Stimulated activated naive CD8-positive, alpha-beta T cell treated with anti-CD3 and anti-CD28 coated beads, Interleukin-15, amount 100 ng/mL, for 72 hours (primary cell): ENCODE data around the gene CCND1.
"Not testable (repeated sequence)": the region's sequence is repeated elsewhere in the genome, so short reads cannot be mapped to it uniquely, and the experiment has no call there.

Source experiments
- ATAC-seq: fragments of 150-1000 bp; cut with Tn5 transposase; 2 replicates; pipeline ENCODE4 v1.10.0; 2021; ENCODE audit warnings: mild to moderate bottlenecking, moderate library complexity
- DNase-seq, 2 donors: peaks; one replicate each; pipeline ENCODE4 v3.0.0; 2021 to 2022
- H3K27ac Mint-ChIP-seq, 2 donors: one replicate each; pipeline ENCODE4 v1.8.0; 2022; ENCODE audit warnings: mild to moderate bottlenecking in 2 of 2, mixed read lengths in 2 of 2, moderate library complexity in 2 of 2
- H3K27me3 Mint-ChIP-seq: one replicate; pipeline ENCODE4 v1.8.0; 2022; ENCODE audit warnings: mixed read lengths
- H3K4me1 Mint-ChIP-seq: one replicate; pipeline ENCODE4 v1.8.0; 2022; ENCODE audit warnings: mild to moderate bottlenecking, mixed read lengths
- H3K4me3 Mint-ChIP-seq, 2 donors: one replicate each; pipeline ENCODE4 v1.8.0; 2022; ENCODE audit warnings: mild to moderate bottlenecking in 2 of 2, mixed read lengths in 2 of 2, moderate library complexity in 1 of 2
- H3K9me3 Mint-ChIP-seq, 2 donors: one replicate each; pipeline ENCODE4 v1.8.0; 2022; ENCODE audit warnings: mixed read lengths in 2 of 2

Gene CCND1

DNA sequence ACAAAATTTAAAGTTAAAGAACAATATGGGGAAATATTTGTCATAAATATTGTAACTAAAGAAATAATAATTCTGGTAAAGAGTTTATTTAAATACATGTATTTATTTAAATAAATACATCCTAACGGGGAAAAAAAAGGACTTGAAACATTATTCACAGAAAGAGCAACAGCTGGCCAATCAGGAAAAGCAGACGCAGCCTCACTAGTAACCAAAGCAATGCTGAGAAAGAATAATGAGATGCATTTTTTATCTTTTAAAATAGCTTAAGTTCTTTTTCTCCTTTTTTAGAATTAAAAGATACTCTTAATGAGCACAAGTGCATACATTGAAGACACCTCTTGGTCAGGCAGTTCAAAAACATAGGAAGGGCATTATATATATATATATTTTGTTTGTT, 36.8 kb downstream of the CCND1 start:
- Mint-ChIP-seq H3K4me1 (peaks cover 30% of the 10 kb centered on the region), H3K9me3 (no peaks in the 10 kb centered on the region), H3K27ac (no peak overlapping the region), H3K4me3 (no peak overlapping the region), H3K27me3 (no peaks in the 10 kb centered on the region)
- no peak for DNase-seq
- no peak for ATAC-seq

DNA sequence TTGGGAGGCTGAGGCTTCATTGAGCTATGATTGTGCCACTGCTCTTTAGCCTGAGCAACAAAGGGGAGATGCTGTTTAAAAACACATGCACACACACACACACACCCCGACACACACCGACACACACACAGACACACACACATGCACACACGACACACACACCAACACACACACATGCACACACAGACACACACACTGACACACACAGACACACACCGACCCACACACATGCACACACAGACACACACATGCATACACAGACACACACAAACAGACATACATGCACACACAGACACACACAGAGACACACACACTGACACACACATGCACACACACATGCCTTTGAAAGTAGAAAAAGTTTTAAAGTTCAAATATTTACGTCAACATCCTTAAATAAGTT, 39.7 kb downstream of the CCND1 start:
- Mint-ChIP-seq H3K27ac (no peak overlapping the region), H3K4me3 (no peak overlapping the region)

DNA sequence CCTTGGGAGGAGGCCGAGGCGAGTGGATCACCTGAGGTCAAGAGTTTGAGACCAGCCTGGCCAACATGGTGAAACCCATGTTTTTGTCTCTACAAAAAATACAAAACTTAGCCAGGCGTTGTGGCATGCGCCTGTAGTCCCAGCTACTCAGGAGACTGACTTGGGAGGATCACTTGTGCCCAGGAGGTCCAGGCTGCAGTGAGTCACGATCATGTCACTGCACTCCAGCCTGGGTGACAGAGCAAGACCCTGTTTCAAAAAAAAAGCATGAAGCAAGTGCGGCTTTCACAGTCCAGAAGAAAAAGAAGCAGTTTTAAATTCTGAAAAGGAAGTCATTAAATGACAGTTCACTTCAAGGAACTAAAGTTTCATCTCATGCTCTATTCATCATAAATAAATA, 41.3 kb downstream of the CCND1 start:
- Mint-ChIP-seq H3K4me1 (peaks cover 7% of the 10 kb centered on the region), H3K27me3 (peaks cover 19% of the 10 kb centered on the region), H3K27ac (no peak overlapping the region), H3K9me3 (no peaks in the 10 kb centered on the region), H3K4me3 (no peak overlapping the region)
- DNase-seq (no peak), ATAC-seq (no peak)

More for the DNA sequence above, 39.7 kb downstream of the CCND1 start:
- DNase-seq (no peak), ATAC-seq (no peak)
- H3K9me3 Mint-ChIP-seq: no peaks in the 10 kb centered on the region
- peaks cover 6% of the 10 kb centered on the region for H3K4me1 Mint-ChIP-seq
- H3K27me3 Mint-ChIP-seq: peaks cover 9% of the 10 kb centered on the region

DNA sequence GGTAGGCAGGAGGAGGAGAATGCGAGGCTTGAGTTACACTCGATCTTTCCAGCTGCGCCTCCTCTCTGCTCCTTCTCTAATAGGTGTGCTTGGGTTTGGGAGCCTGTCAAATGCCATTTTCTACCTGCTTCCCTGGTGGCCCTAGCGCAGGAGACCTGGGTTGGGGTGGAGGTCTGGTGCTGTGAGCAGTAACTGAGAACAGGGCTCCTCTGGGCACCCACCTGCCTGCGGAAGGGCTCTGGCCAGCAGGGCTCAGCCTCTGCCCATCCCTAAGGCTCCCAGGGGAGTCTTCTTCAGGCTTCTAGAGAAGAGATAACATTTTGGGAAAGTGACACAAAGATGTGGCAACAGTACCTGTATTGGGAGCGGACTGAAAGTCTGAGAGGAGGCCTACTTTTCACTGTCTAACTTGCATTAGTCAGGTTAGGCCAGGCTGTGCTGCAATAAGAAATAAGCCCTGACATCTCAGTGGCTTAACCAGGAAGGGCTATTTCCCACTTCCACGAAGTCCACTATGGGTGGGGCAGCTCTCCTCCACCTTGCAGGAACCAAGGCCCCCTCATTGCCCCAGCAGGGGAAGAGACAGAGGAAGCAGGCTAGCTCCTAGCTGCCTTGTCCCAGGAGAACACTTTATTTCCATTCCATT, 41.8 kb downstream of the CCND1 start:
- H3K27me3 Mint-ChIP-seq: peaks cover 20% of the 10 kb centered on the region
- no peak for ATAC-seq
- H3K4me3 Mint-ChIP-seq: no peak overlapping the region
- H3K4me1 Mint-ChIP-seq: peaks cover 7% of the 10 kb centered on the region
- H3K9me3 Mint-ChIP-seq: no peaks in the 10 kb centered on the region
- H3K27ac Mint-ChIP-seq: no peak overlapping the region
- no peak for DNase-seq

DNA sequence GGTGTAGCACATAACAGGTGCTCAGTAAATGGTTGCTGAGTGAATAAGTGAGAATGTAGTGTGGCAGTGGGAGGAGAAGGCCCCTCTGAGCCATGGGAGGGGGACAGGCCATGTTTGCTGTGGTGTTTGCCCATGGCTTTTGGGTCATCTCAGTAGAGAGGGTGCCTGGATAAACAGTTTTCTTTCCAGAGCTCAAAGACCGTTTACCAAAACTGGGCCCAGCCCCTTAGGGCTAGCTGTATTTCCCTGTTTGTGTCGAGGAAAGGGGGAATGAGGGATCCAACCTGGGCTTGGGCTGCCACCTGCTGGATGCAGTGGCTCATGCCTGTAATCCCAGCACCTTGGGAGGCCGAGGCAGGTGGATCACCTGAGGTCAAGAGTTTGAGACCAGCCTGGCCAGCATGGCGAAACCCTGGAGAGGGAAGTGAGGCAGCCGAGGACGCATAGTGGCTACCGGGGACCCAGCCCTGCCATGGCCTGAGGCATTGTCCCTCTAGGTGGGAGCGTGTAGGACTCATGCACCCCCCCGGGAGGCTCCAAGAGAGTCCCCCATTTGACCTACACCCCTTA, 42.9 kb downstream of the CCND1 start:
- no peaks in the 10 kb centered on the region for H3K9me3 Mint-ChIP-seq
- peaks cover 14% of the 10 kb centered on the region for H3K4me1 Mint-ChIP-seq
- no peak overlapping the region for H3K4me3 Mint-ChIP-seq
- peaks cover 28% of the 10 kb centered on the region for H3K27me3 Mint-ChIP-seq
- DNase-seq (no peak), ATAC-seq (no peak)
- no peak overlapping the region for H3K27ac Mint-ChIP-seq

DNA sequence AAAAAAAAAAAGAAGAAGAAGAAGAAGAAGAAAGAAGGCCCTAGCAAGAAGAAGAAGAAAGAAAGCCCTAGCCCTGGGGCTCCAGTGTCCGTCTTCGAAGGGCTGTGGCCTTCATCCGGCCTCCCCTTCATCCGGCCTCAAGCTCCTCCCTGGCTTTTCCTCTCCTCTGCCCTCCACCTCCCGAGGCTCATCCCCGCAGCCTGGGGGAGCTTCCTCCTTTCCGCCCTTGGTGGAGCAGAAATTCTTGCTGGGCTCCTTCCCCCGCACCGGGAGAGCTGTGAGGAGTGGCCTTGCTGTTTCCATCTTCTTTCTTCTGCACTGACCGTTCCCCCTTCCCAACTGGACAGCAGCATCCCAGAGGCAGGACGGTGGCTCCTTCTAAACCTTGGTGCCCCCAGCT, 43.7 kb downstream of the CCND1 start:
- H3K4me3 Mint-ChIP-seq: no peak overlapping the region
- no peaks in the 10 kb centered on the region for H3K9me3 Mint-ChIP-seq
- no peak for DNase-seq
- no peak for ATAC-seq
- no peak overlapping the region for H3K27ac Mint-ChIP-seq
- peaks cover 22% of the 10 kb centered on the region for H3K4me1 Mint-ChIP-seq
- peaks cover 36% of the 10 kb centered on the region for H3K27me3 Mint-ChIP-seq

DNA sequence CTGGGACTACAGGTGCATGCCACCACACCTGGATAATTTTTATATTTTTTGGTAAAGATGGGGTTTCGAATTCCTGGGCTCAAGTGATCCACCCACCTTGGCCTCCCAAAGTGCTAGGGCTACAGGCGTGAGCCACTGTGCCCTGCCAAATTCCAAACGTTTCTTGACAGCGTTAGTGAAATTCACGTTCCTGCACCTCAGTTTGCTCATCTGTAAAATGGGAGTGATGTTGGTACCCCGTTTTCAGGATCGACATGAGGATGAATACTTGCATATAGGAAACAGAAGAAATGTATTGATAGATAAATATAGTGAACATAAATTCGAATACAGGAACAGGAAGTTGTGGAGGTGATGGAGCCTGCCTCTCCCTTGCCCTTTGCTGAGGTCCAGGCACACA, 44.4 kb downstream of the CCND1 start:
- Mint-ChIP-seq H3K27ac (no peak overlapping the region), H3K4me1 (peaks cover 28% of the 10 kb centered on the region), H3K9me3 (no peaks in the 10 kb centered on the region), H3K4me3 (peak overlapping the region; percentile 24 to 51), H3K27me3 (peaks cover 43% of the 10 kb centered on the region)
- no peak for DNase-seq
- no peak for ATAC-seq

DNA sequence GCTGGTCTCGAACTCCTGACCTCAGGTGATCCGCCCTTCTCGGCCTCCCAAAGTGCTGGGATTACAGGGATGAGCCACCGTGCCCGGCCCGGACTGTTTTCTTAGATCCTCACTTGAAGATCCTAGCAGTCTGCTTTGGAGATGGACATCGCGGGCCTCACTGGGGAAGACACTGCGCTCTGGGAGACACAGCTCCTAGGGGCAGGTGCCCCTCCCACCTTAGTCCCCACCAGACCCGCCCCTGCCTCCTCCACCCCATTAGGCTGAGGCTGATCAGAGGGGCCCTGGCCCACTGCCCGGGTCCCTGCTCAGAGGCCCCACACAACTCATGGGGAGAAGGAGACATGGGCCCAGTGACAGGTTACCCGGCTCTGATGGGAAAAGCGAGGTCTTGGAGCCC, 45.5 kb downstream of the CCND1 start:
- peaks cover 50% of the 10 kb centered on the region for H3K27me3 Mint-ChIP-seq
- H3K27ac Mint-ChIP-seq: no peak overlapping the region
- DNase-seq (no peak), ATAC-seq (peak; percentile 37)
- H3K9me3 Mint-ChIP-seq: no peaks in the 10 kb centered on the region
- H3K4me3 Mint-ChIP-seq: peak overlapping the region in 1 of 2 donors; percentile 14
- peaks cover 28% of the 10 kb centered on the region for H3K4me1 Mint-ChIP-seq

DNA sequence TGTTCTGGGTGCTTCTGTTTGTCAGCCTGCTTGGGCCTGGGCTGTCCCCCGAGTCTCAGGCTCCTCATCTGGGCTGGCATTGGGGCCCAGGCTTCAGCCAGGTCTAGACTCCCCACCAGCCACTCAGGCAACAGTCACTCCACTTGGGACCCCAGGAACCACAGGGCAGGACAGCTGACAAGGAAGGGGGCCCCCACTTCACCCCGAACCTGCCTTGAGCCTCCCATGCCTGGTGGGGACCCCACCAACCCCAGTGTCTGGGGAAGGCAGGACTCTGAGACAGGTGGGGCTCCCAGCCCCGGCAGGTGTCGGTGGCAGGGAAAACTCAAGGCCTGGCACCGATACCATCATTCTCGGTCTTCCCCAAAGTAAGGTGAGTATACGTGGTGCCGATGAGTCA, 45.9 kb downstream of the CCND1 start:
- Mint-ChIP-seq H3K4me3 (no peak overlapping the region), H3K27ac (no peak overlapping the region), H3K27me3 (peaks cover 53% of the 10 kb centered on the region), H3K9me3 (peaks cover 0 to 3% of the 10 kb centered on the region in 2 donors), H3K4me1 (peaks cover 28% of the 10 kb centered on the region)
- DNase-seq (no peak), ATAC-seq (no peak)

DNA sequence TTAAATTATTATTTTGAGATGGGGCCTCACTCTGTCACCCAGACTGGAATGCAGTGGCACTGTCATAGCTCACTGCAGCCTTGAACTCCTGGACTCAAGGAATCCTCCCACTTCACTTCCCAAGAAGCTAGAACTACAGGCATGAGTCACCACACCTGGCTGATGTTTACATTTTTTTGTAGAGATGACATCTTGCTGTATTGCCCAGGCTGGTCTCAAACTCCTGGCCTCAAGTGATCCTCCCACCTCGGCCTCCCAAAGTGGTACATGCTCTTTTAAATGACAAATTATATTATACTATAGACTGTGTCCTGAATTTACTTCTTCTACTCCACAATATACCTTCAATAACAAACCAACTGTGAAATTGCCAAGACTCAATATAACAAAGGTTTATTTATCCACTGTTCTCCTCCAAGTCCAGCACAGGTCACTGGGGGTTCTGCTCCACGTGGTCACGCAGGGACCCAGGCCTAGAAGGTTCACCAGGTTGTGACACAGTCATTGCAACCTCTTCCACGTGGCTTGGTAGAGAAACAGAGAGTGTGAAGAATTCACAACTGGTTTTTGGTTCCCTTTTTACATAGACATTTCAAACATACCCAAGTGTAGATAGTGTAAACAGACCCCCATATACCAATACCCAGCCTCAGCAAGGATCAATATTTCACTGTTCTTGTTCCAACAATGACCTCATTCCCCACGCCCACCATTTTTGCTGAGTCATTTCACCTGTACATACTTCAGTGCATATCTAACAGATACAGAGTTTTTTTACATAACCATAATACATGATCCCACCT, 47.2 kb downstream of the CCND1 start:
- Mint-ChIP-seq H3K4me1 (peaks cover 28% of the 10 kb centered on the region), H3K27ac (peak overlapping the region in 1 of 2 donors; percentile 54), H3K9me3 (peaks cover 0 to 11% of the 10 kb centered on the region in 2 donors), H3K27me3 (peaks cover 65% of the 10 kb centered on the region)
- DNase-seq (peak in 1 of 2 donors; percentile 21), ATAC-seq (peak; percentile 24)
- H3K4me3 Mint-ChIP-seq: not testable (repeated sequence)

DNA sequence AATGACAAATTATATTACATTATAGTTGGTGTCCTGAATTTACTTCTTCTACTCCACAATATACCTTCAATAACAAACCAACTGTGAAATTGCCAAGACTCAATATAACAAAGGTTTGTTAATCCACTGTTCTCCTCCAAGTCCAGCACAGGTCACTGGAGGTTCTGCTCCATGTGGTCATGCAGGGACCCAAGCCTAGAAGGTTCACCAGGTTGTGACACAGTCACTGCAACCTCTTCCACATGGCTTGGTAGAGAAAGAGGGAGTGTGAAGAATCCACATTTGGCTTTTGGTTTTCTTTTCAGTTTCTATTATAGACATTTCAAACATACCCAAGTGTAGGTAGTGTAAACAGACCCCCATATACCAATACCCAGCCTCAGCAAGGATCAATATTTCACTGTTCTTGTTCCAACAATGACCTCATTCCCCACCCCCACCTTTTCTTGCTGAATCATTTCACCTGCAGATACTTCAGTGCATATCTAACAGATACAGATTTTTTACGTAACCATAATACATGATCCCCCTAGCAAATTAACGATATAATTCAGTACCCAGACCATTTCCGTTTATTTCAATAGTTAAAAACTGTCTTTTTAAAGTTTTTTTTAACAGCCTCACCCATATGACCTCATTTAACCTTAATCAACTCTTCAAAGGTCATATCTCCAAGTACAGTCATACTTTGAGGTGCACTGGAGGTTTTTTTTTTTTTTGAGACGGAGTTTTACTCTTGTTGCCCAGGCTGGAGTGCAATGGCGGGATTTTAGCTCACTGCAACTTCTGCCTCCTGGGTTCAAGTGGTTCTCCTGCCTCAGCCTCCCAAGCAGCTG, 48.7 kb downstream of the CCND1 start:
- no peak for ATAC-seq
- no peak for DNase-seq
- Mint-ChIP-seq H3K9me3 (peaks cover 0 to 11% of the 10 kb centered on the region in 2 donors), H3K27ac (peak overlapping the region in 1 of 2 donors; percentile 27), H3K27me3 (peaks cover 74% of the 10 kb centered on the region), H3K4me3 (no peak overlapping the region), H3K4me1 (peaks cover 28% of the 10 kb centered on the region)

DNA sequence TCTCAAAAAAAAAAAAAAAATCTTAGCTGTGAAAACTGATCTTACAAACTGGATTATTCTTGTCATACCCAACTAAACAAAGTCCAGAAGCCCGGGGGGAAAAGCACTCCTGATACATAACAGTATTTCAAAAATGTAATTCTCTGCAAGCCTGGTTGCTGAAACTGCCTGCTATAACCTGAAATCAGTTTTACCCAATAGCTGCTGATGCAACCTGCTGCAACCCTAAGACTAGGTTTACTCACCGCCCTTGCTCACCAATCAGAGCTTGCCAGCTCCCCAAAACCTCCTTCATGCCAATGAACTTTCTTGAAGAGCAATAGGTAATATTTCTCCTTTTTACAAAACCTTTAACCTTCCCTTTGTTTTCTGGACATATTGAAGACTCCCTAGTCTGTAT, 50.5 kb downstream of the CCND1 start:
- DNase-seq (peak in 1 of 2 donors; percentile 51), ATAC-seq (peak; percentile 58)
- H3K27me3 Mint-ChIP-seq: peaks cover 76% of the 10 kb centered on the region
- H3K9me3 Mint-ChIP-seq: peaks cover 0 to 11% of the 10 kb centered on the region in 2 donors
- no peak overlapping the region for H3K4me3 Mint-ChIP-seq
- H3K27ac Mint-ChIP-seq: peak overlapping the region; percentile 72 to 79
- peaks cover 21% of the 10 kb centered on the region for H3K4me1 Mint-ChIP-seq

DNA sequence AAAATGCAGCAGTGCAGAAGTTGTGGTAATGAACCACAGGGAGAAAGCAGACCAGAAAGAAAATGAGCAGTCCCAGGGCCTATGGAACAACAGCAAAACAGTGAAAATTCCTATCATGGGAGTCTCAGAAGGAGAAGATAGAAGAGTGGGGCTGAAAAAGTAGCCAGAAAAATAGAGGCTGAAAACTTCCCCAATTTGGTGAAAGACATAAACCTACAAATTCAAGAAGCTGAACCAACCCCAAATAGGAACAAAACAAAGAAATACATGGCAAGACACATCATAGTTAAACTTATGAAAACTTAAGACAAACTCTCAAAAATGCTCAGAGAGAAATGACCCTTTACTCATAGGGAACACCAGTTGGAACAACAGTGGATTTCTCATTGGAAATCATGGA, 51.5 kb downstream of the CCND1 start:
- DNase-seq (no peak), ATAC-seq (no peak)
- Mint-ChIP-seq H3K4me3 (no peak overlapping the region), H3K27me3 (peaks cover 78% of the 10 kb centered on the region), H3K9me3 (peaks cover 0 to 11% of the 10 kb centered on the region in 2 donors), H3K4me1 (peaks cover 21% of the 10 kb centered on the region), H3K27ac (peak overlapping the region in 1 of 2 donors; percentile 63)

DNA sequence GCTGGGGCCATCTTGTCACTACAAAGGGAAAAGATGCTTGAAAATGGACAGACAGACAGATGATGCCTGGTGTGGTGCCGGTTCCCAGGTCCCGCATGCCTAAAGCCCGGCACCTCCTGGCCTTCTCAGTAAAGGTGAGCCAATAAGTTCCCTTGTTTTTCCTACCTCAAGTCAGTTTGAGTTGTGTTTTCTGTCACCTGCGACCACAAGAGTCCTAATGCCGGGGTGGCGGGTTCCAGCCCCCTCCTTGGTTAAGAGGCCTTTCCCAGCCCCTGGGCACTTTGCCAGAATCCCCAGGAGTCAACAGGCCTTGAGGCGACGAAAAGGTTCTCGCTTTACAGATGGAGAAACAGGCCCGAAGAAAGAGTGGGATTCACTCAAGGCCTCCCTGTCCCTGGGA, 53.8 kb downstream of the CCND1 start:
- Mint-ChIP-seq H3K27ac (no peak overlapping the region), H3K4me3 (no peak overlapping the region), H3K27me3 (peaks cover 80% of the 10 kb centered on the region), H3K9me3 (peaks cover 0 to 11% of the 10 kb centered on the region in 2 donors), H3K4me1 (peaks cover 4% of the 10 kb centered on the region)
- ATAC-seq: no peak
- DNase-seq: no peak

DNA sequence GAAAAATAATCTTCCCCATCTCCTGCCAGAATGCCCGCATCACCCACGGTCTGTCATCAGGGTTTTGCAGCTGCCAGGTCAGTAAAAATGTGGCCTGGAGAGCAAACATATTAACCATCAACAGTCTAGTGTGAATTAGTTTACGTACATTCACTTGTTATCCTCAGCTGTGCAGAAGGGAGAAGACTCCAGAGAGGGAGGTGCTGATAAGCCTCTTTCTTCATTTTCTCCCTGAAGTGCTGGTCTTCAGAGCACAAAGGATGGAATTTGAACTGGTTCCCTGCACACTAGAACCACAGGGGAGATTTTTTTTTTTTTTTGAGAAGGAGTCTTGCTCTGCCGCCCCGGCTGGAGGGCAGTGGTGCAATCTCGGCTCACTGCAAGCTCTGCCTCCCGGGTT, 54.6 kb downstream of the CCND1 start:
- DNase-seq: no peak
- Mint-ChIP-seq H3K9me3 (peaks cover 0 to 11% of the 10 kb centered on the region in 2 donors), H3K27ac (no peak overlapping the region), H3K4me1 (peaks cover 1% of the 10 kb centered on the region), H3K27me3 (peaks cover 80% of the 10 kb centered on the region), H3K4me3 (no peak overlapping the region)
- ATAC-seq: no peak
